GM19463 (cell line): ENCODE results near the gene OR2J2.
"Not testable (repeated sequence)": the region's sequence is repeated elsewhere in the genome, so short reads cannot be mapped to it uniquely, and the experiment has no call there.

ENCODE experiments used
- ATAC-seq: cut with Tn5 transposase; IDR thresholded peaks from one replicate; pipeline ENCODE4 v1.9.1; 2021; ENCODE audit warnings: mild to moderate bottlenecking, moderate library complexity; ENCODE audit not compliant: unreplicated experiment

The OR2J2 gene

GRCh38 chr6:29218056-29218455 lies 47.3 kb downstream of the OR2J2 start:
- not testable (repeated sequence) for ATAC-seq
